Umbilical cord (tissue), 2 donors: Measurements from ENCODE around the gene CFAP54. TPM values are rescaled to one million over a fixed set of nuclear protein-coding genes. Genes with fewer than 3 reads are reported as not detected.

ENCODE experiments used
- DNase-seq: peaks from one replicate; pipeline ENCODE4 v3.0.0-alpha.2; 2015; ENCODE audit warnings: low spot score
- total RNA-seq: library from RNA; depleted of rRNA; stranded (reverse); fragments of >200 nt; gene quantifications from one replicate; pipeline ENCODE4 v1.2.3, GENCODE V29; 2014; ENCODE audit warnings: low replicate concordance; ENCODE audit not compliant: insufficient read depth

CFAP54 gene
- total RNA-seq, 1 donor from 2014 or later, result 17.1 TPM

DNA sequence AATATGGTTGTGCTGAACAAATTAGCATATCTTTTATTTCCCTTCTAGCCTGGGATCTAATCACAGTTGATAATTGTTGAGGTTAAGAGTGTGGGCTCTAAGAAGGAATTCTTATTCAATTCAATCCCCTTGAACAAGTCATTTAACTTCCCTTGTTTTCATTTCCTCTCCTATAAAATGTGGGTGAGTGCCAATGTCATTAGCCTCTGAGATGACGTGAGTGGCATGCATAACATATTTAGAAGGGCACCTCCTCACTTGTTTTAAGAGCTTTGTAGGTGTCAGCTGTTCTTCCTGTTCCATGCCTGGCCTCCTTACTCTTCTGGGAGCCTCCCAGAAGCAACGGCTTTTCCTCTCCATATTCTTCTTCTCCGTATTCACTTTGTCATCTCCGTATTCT, 262.2 kb downstream of the CFAP54 start:
- no peak for DNase-seq

DNA sequence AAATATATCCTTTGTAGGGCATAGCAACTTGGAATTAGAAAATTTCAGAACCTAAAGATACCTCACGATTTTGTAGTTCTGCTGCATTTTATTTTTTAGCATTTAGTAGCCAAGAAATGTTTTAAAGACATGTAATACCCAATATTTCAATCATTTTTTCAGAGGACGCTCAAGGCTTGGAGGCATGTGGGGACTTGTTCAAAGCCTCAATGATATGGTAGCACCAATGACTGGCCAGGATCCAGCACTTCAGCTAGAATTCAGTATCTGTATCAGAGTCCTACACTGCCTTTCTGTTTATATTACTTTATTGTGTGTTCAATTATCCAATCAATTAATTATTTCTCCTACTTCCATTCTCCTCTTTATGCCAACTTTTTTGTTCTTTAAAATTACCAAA, 262.8 kb downstream of the CFAP54 start:
- DNase-seq, result no peak

DNA sequence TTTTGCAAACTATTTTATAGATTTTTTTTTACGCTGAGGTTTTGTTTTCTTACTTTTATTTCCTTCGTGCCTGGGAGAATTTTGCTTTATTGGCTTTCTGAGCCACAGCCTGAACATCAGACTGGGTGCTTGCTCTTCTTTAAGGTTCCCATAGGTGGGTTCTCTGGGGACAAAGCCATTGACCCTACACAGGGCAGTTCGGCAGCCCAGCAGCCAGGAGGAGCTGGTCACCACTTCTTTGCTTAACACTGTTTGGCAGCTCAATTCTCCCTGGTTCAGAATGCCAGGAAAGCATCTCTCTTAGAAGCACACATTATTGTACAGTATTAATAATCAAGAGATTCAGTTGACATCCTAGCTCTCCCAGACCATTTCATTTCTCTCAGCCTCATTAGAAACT, 276.9 kb downstream of the CFAP54 start:
- DNase-seq, result no peak

DNA sequence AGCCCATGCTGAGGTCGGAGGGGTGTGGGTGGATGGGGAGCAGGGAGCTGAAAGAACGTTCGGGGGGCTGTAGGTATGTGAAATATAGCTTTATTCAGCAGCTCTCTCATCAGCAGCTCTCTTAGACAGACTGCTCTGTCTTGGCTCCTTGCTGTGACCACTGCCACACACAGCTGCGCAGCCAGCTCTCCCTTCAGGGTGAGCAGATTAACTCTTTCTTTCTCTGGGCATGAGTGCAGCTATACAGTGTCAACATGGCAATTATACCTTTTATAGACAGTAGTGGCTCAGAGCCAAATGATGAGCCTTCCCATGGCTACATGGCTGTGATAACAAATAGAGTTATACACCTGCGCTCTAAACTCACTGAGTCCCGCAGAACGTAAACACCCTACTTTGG, 280.0 kb downstream of the CFAP54 start:
- DNase-seq, result no peak

DNA sequence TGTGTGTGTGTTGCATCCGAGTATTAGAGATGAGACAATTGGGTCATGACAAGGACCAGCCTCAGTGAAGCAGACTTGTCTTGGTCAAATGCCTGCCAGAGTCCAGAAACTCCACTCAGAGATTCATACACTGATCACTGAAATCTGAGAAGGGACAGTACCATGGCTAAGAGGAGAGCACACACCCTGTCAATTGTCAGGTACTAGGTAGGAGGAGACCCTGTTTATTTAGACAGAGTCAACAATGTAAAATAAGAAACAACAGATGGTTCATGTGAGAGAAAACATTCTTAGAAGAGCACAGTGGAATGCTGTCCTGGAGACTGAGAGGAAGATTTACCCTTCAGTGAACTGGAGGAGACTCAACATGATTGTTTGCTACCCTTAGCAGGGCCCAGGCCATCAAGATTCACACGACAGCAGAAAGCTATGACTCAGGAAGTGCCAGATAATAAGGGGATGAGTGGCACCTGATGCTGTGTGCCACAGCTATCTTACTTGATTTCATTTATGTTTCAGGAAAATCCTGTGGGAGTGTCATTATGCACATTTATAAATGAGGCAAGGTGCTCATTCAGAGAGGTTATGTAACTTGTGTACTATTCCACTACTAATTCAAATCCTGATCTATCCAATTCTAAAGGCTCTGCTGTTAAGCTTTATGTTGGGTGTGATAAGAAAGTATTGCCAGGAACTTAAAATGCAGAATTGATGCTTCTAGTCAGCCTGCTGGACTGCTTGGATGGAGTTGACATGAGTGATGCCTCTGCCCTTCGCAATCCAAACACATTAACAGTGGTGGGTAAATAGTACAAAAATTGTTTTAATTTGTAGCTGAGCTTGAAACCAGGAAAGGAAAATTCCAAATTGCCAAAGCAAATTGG, 281.1 kb downstream of the CFAP54 start:
- DNase-seq, result no peak

DNA sequence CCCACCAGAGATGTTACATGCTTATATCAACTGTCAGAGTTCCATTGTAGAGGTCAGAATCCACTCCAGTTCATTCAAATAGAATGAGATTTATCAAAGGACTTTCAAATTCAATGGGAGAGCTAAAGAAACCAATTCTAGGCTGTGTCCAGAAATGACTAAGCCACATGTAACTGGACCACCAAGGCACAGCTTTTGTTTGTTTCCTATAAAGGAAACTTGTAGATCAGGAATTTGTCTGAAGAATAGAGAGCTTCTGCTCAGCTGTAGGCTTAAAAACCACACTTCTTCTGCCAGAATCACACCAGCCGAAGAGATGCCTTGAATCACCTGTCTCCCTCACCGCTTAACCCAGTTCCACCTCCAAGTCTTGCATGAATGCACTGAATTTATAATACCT, 283.7 kb downstream of the CFAP54 start:
- no peak for DNase-seq

DNA sequence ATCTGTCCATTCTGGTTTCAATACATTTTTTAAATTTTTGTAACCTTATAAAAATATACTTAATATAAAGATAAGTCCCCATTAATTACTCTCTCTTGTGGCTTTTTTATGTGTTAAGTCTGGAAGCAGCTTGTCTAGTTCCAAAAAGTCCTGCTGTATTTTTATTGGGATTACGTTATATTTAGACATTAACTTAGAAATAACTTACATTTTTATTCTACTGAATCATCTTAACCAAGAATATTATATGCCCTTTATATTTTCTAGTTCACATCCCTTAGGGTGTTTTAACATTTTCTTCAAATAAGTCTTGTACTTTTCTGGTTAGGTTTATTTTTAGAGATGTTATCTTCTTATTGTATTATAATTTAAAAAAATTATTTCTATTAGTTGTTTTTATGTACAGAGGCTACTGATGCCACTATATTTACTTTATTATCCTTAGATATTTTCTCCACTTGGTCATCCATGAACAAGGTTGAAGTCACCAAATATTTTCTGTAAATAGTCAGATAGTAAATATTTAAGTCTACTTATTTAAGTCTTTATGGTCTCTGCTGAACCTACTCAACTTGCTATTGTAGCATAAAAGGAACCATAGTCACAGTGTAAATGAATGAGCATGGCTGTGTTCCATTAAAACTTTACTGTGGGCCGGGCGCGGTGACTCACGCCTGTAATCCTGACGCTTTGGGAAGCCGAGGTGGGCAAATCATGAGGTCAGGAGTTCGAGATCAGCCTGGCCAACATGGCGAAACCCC, 285.3 kb downstream of the CFAP54 start:
- DNase-seq, result no peak

DNA sequence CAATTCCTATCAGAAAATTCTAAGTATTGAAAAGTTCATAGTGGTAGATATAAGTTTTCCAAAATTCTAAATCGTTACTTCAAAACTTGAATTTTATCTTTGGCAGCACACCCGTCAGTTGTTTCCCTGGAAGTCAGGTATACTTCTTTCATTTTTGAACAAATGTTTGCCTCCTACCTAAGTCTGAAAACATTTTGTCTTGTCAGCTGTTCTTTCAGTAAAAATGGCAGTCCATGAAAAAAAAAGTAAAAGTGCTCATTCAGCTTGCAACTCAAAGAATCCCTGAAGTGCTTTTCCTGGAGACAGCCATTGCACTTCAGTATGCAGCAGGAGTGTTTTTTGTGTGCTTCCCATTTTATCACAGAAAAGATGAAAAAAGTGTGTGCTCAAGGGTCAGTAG, 287.5 kb downstream of the CFAP54 start:
- DNase-seq, result no peak

DNA sequence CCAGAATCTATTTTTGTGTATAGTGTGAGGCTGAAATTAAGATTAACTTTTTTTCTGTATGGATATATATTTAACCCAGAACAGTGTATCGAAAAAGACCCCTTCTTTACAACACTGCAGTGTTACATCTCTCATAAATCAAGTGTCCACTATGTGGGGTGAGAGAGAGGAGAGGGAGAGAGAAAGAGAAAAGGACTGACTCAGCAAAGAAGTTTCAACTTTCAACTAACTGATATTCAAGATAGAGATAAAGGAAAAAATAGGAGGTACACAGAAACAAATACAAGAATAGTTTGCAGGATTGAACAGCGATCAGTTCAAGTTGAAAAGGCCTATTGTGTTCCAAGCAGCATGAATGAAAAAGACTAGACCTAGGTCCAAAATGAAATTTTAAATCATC, 291.0 kb downstream of the CFAP54 start:
- no peak for DNase-seq

DNA sequence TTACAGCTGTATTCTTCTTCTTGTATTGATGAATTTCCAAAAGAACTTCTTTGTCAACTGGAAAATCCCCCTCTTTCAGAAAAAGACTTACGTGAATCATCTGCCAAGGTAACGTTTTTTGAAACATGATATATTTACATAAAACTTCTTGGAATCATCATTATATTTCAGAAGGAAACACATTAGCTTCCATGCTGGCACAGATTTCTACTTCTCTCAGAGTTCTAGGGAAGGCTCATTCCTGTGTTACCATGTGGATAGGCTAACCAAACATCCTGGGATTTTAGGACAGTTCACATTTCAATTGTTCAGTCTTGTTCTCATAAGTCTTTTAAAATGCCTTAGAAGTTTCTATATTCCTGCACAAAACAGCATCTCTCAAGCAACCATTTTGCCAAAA, 297.4 kb downstream of the CFAP54 start:
- DNase-seq, result no peak

DNA sequence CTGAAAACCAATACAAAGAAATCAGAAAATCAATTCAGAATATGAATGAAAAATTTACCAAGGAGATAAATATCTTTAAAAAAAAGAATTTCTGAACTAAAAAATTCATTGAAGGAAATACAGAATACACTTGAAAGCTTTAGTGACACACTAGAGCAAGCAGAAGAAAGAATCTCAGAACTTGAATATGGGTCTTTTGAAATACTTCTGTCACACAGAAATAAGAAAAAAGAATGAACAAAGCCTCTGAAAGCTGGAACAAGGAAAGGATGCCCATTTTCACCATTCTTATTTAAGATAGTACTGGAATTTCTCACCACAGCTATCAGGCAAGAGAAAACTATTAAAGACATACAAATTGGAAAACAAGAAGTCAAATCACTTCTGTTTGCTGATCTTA, 314.6 kb downstream of the CFAP54 start:
- DNase-seq, result no peak

DNA sequence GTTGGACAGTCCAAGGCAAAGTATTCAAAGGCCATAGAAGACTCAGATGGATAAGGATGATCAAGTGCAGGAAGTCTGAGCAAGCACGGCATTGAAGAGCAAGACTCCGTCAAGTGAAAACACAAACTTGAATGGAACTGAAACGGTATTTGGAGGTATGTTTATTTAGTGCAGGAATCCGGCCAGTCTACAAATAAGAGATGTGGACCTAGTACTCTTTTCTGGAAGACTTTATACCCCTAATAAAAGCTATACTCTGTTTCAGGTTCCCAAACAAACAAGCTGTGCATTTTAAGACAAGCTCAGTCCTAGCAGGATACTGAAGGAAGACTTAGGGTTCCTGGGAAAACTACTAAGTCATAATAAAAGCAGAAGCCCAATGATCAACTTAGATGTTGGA, 316.9 kb downstream of the CFAP54 start:
- DNase-seq, result no peak

DNA sequence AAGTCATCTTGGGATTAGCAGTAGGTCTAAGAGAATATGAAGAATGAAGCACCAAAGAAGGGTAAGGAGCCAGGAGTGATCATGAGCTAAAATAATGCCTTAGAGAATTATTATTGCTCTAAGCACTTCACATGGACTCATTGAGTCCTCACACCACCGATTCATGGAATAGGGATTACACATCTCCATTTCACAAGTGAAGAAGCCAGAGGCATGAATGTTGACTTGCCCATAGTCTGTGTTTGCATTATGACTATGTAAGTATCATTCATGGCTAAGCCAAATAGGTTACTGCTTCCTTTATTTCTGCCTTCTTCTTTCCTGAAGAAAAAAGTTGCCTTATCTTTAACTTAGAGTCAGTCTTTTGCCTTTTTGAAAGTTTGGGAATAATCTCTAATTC, 318.4 kb downstream of the CFAP54 start:
- no peak for DNase-seq

DNA sequence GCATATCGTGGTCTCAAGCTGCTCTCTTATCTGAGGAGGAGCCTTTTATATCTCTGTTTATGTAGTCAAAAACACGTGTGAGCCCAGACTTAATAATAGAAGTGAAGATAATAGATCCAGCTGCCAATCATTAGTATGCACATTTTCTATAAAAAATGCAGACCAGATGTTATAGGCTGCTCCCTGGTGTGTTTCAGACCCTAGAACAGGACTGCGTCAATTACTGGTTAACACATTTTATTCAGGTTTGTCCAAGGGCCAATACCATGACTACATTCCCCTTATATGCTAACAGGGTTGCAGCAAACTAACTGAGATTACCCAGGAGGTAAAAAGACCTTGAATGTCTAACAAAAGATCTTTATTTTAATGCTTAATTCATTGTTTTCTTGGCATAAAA, 319.2 kb downstream of the CFAP54 start:
- DNase-seq, result no peak

DNA sequence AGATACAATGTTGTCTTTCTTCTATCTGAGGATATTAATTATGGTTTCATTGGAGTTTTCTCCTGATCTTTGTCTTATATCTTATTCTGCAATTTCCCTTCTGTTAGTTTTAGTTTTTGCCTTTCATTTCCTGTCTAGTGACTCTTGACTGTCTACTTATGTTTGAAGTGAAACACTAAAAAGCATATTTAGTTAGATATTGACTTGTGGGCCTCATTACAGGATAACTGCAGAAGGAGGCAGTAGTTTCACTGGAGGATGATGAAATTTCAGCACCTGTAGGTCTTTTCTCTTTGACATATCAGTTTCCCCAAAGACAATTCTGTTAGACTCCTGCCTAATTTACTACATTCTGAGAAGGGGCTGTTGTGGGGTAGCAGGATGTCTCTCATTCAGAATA, 320.1 kb downstream of the CFAP54 start:
- DNase-seq, result no peak

DNA sequence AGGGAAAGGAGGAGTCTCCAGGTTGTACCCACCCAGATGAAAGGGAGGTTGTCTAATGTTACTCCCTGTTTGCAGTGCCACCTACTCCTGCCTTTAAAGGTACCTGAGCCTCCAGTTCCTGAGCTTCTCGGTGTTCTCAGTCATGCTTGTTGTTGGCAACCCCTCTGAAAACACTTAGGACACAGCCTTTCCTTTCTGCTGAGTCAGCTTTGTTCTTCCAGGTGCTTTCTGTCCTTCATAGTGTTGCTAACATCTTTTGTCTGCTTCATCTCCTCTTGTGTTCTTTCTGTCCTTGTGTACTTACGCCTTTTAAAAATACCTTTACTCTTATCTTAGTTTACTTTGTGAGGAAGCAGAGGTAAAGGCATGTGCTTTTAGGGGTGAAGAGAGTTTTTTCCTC, 320.7 kb downstream of the CFAP54 start:
- DNase-seq, result no peak

DNA sequence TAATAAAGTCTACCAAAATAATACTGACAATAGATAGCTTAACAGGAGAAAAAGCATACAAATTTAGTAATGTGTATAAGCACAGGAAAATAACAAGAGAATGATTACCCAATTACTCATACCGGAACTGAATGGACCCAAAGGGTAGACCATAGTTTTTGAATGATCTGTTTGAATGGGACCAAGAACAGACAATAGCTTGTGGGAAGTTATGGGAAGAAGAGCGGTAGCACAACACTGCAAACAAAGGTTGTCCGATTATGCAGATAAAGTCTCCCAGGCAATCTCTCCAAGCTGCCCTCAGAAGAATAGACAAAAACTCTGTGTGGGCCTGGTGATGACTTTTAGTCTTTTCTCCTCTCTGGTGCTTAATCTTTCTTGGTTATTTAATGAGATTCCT, 321.1 kb downstream of the CFAP54 start:
- DNase-seq, result no peak

DNA sequence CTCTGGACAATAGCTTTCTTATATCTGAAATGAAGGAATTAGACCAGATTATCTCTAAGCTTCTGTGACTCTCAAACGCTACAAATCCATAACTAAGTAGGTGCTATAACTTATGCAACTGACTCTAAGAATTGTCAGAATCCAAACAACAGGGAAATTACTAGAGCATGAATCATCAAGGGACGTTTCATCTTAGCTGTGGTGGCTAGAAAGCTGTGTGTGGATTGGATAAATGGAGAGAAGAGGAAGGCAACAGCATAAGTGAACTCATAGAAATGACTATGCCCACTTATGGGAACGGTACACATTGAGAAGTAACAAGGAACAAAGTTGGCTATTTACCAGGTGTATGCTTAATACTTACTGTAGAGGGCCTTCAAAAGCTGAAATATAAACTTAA, 321.7 kb downstream of the CFAP54 start:
- DNase-seq, result peak; percentile 3

DNA sequence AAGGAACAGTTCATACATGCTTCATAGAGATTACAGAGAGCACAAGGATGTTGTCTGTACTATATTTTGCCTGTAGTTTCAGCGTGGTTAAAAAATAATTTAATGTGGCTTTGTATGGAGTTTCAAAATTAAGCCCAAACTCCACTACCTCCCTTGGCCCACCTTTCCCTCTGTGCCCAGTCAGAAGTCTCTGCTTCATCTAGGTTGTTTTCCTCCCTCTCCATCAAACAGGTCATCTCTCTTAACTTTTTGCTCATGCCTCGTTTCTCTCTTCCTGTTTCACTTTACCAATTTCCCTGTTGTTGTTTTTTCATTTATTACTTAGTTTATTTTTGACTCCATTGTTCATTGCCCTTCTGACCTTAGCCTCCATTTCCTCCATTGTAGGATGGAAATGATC, 322.8 kb downstream of the CFAP54 start:
- DNase-seq, result no peak

DNA sequence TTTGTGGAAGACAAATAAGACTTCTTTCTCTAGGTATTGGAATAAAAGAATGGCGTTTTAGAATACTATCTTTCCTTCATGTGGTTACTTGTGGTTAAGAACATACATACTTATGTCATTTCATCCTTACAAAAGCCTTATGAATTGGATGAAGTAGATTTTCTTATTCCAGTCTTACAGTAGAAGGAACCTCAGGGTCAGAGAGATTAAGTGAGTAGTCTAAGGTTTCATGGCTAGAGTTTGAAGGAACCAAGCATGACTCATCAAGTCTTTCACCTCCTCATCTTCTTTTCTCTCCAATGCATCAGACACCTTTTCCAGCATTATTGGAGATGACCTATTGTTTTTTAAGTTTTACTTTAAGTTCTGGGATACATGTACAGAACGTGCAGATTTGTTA, 324.8 kb downstream of the CFAP54 start:
- no peak for DNase-seq

DNA sequence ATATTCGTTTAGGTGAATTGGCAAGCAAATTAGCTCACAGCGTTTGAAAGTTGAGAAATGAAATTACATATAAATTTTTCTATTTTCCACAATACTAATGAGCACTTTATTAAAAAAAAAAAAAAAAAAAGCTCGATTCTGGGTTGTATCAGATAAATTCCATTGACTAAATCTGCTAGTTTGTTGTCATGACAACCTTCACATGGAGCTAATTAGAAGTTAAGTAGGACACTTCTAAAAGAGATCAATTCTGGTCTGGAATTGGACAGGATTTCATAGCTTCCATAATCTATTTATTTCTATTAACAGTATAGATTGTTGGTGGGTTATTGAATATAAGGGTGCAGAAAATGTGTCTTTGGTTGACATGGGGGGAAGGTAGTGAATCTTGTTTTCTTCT, 332.2 kb downstream of the CFAP54 start:
- no peak for DNase-seq

DNA sequence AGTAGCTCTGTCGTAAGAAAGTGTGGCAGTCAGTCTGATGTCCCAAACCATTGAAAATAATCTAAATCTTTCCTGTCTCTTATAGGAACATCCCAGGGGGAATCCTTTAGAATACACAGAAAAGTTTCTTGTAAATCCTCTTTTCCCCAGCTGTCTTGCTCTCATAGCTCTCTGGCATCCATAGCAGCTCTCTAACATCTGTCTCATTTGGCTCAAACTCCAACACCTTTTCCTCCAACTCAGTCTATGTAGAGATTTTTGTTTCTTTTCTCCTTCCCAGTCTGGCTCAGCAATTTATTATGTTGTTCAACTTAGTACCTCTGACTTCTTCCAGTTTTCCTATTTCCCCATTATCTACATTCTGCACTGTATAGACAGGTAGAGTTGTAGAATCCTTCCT, 333.3 kb downstream of the CFAP54 start:
- DNase-seq, result no peak
